ENCODE data around the gene LHX1.

GRCh38 chr17:36918211-36918691 is 19.0 kb upstream of the LHX1 start:
- TF ChIP-seq CTCF (IDR thresholded peaks at IDR 0.05), result no peak
- TF ChIP-seq POLR2A (IDR thresholded peaks at IDR 0.05), result no peak
